ENCODE measurements around the gene PATL2.
"Not testable (repeated sequence)": the region's sequence is repeated elsewhere in the genome, so short reads cannot be mapped to it uniquely, and the experiment has no call there.

DNA sequence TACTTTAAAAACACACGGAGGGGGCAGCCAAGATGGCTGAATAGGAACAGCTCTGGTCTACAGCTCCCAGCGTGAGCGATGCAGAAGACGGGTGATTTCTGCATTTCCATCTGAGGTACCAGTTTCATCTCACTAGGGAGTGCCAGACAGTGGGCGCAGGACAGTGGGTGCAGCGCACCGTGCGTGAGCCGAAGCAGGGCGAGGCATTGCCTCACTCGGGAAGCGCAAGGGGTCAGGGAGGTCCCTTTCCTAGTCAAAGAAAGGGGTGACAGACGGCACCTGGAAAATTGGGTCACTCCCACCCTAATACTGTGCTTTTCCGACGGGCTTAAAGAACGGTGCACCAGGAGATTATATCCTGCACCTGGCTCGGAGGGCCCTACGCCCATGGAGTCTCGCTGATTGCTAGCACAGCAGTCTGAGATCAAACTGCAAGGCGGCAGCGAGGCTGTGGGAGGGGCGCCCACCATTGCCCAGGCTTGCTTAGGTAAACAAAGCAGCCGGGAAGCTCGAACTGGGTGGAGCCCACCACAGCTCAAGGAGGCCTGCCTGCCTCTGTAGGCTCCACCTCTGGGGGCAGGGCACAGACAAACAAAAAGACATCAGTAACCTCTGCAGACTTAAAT, 28.2 kb upstream of the PATL2 start:
- TF ChIP-seq, protein P1, sequence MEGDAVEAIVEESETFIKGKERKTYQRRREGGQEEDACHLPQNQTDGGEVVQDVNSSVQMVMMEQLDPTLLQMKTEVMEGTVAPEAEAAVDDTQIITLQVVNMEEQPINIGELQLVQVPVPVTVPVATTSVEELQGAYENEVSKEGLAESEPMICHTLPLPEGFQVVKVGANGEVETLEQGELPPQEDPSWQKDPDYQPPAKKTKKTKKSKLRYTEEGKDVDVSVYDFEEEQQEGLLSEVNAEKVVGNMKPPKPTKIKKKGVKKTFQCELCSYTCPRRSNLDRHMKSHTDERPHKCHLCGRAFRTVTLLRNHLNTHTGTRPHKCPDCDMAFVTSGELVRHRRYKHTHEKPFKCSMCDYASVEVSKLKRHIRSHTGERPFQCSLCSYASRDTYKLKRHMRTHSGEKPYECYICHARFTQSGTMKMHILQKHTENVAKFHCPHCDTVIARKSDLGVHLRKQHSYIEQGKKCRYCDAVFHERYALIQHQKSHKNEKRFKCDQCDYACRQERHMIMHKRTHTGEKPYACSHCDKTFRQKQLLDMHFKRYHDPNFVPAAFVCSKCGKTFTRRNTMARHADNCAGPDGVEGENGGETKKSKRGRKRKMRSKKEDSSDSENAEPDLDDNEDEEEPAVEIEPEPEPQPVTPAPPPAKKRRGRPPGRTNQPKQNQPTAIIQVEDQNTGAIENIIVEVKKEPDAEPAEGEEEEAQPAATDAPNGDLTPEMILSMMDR (IDR thresholded peaks at IDR 0.05) = not testable (repeated sequence)
- not testable (repeated sequence) for TF ChIP-seq POLR2A (IDR thresholded peaks at IDR 0.05)
